Activated CD4-positive, alpha-beta T cell treated with anti-CD3 and anti-CD28 coated beads for 1 hour (primary cell): ENCODE results near the gene GTPBP8.
"Not testable (repeated sequence)": the region's sequence is repeated elsewhere in the genome, so short reads cannot be mapped to it uniquely, and the experiment has no call there.

Experiments
- DNase-seq: peaks from one replicate; pipeline ENCODE4 v3.0.0-alpha.2; 2020

The GTPBP8 gene

DNA sequence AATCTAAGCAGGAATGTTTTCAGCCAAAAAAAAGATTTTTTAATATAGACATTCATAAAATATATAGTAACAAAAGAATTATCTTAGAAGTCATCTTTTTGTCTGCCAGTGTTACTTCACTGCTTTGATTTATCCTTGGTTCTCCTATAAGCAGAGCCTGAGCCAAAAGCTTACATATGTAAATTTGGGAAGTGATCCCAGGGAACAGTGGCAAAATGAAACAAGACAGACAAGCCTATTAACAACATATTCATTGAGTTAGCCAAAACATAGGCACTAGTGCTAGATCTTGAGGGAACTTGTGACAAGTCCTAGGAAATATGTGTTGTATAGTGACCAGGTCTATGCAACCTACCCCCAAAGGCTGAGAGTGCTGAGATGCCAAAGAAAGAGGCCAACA, 11.3 kb downstream of the GTPBP8 start:
- DNase-seq: no peak

DNA sequence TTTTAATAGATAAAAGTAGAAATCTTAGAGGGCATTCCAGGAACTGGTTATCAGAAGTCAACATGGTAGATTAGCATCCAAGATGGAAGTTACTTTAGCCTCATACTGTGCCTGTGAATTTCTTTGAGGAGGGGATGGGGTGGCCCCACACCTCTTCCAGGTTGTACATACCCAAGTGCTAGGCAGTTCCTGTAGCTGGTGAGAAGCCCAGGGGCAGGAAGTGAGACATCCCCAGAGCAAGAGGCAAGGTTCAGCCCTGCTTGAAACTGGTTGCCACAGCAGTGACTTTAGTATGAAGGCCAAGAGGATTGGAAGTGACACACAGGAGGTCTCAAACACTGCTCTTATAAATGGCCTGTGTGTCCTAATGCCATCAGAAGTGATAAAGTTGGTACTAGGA, 11.9 kb downstream of the GTPBP8 start:
- peak; percentile 32 for DNase-seq

DNA sequence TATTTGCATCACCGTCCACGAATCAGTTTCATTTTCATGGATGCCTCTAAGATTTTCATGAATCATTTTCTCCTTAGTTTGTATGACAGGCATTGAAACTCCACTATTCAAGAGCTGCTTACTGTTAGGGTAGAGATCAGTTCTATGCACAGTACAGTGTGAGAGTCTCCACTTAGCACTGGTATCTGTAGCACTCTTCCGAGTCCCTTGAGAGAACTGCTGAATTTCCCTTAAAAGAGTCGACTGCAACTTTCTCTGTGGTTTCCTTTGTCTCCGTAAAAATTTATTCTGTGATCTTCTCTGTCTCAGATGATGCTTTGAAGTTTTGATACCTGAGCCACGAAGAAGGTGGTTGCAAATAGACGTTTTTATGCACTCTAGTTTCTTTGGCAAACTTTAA, 14.8 kb downstream of the GTPBP8 start:
- no peak for DNase-seq

DNA sequence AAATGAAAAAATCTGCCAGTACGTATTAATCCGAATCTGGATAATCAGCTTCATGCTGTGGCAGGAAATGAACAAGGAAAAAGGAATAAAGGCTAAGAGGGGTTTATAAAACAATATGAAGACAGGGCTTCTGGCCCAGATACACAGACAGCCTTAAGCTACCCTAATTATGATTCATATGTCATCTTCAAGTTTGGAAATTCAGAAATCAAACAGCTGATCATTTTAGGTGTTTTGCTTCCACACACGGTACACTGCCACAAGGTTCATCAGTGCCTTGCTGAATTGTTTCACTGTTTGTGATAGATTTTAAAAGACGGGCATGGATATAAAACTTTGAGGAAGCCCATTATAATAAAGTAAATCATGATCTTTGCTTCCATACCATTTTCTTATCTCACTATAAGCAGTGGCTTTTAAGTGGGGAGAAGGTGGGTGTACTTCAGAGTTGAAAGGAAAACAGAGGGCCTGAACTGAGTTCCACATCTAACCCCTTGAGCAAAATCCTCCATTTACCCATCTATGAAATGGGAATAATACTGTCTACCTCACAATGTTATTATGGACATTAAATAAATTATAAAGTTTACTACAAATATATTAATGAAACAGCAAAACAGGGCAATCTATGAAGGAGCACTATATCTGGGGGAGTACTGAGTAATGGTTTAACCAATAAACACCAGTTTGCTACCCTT, 15.7 kb downstream of the GTPBP8 start:
- DNase-seq: no peak

DNA sequence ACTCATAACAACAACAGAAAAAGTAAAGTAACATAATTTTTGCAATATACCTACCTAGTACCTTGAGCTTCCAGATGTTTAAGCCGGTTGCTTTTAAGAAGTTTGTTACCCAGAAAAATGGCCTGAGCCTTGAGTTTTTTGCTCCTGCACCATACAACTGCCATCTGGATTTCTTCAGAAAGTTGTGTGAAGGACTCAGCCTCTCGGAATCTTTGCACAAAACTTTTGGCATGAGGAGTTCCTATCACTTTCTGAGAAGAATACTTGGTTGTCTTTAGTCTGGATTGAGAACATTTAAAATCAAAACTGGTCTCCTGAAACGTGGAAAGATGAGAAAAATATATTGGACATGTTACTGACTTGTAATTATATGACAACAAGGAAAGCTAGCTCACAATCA, 17.3 kb downstream of the GTPBP8 start:
- DNase-seq: no peak

DNA sequence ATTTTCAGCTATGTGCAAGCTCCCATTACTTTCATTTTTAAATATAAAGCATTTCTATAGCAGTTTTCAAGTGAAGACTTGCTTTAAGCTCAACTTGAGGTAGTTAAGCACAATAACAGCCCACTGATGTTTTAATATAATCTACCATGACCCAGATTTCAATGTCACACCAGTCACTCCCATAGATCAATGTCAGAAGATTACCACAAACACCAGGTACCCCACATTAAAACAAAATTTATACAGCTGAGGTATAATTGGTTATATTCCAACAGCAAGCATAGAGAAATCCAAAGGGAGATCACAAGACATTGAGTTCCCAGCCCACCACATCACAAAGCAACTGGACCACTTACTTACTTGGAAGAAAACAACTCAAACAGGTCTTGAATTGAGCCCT, 22.8 kb downstream of the GTPBP8 start:
- no peak for DNase-seq

DNA sequence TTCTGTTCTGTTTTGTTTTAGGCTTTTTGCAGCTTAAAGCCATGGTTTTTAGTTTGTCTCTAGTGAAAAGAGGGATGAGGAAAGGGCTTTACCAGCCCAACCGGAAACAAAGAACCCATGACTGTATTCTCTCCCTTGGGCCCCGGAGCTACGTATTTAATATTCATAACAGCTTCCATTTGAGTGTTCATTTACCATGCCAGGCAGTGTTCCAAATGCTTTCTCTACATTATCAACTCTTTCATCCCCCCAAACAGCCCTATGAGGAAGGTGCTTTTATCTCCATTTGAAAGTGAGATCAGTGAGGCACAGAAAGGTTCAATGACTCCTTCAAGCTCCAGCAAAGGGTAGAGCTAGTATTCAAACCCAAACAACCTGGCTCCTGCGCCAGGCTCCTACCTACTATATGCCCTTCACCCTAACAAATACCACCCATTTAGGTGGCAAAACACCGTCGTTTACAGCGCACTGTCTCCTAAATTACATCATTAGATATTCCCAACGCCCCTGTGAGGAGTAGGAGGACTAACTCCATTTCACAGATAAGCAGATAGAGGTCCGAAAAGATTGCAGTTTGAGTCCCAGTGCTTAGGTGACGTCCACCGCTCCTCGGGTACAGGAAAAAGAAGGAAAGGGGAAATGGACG, 27.9 kb downstream of the GTPBP8 start:
- DNase-seq: no peak

DNA sequence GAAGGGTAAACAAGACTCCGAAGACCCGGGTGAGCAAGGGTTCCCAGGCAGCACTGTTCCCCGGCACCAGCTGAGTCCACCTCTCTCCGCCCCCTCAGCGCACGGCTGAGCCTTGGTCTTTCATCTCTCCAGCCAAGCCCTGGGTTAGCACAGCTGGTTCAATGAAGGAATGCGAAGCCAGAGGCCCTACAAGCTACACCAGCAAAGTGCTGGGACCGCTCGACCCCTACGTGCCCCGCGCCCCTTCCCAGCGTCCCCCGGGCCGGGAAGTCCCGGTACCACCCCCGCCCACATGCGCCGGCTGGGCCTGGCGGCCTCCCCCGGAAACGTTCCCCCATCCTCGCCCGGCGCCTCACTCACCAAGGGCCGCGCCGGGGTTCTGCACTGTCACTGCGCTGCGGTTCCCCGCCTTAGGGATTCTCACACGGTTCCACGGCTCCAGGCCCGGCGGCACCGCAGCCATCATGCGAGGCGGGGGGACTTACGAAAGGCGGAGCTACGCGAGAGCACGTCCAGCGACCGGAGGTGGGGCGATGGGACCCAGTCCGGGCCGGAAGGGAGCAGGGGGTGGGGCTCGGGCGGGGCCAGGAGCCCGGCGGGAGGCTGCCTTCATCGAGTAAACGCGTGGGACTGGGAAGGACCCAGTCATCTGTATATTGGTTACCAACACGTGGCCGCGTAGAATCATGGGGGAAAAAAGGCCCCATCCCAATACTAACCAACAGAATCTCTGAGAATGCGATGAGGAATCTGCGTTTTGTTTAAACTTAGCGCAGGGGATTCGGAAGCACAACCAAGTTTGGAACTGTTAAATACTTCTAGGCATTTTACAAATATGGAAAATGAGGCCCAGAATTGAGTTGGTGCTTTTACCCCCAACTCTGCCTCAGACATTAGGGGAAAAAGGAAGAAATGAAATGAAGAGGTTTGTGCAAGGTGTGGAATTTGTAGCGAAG, 28.7 kb downstream of the GTPBP8 start:
- DNase-seq: peak; percentile 71

DNA sequence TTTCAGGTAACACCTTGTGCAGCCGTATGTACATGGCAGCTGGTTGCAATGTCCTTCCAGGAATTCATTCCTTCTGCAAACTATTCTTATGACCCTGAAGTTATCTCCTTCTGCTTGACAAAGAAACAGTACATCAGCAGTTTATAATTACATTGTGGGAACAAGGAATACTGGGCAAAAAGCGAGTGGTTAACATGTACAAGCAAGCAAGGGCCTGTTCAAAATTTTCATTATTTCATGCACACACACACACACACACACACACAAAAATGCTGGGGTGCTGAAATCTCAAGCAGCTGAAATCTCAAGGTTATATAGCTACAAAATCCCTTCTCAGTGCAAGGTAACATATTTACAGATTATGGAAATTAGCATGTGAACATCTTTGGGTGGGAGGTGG, 30.7 kb downstream of the GTPBP8 start:
- no peak for DNase-seq

DNA sequence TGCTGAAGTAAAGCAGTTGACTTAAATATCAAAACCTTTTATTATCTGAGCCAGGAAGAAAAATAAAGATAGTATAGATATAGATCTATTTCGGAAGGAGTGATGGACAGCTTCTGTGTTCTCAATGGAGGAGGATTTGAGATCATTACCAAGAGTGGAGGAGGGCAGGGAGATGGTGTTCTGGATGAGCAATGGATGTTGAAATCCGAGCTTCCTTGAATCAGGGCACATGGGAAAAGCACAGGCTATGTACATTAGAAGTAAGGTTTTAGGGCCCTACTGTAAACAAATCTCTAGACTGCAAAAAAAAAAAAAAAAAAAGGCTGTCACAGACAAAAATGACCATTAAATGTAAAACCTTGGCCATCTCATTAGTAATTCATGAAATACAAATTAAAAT, 43.2 kb downstream of the GTPBP8 start:
- no peak for DNase-seq

DNA sequence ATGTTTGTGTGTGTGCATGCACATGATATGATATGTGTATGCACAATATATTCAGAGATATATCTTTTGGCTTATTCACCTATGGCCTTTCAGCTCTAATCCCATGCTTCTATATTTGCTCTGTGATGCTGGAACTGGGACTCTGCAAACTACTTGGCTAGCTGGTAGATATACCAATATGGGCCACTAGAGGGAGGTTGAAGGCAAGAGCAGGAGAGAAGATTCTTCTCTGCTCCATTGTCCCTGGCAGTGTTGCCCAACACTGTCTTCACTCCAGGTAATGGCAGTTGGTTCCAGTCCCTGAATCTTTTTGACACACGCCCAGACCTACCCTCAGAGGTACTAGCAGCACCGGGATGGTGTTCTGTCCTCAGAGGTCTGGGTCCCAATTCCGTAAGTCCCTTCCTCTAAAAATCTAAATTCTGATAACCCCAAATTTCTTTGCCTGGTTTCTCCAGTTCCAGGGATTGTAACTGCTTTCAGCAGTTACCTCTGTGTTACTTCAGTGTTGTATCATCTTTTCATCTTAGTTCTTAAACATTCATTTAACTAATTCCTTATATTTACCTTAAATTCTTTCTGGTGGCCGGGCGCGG, 44.7 kb downstream of the GTPBP8 start:
- no peak for DNase-seq

DNA sequence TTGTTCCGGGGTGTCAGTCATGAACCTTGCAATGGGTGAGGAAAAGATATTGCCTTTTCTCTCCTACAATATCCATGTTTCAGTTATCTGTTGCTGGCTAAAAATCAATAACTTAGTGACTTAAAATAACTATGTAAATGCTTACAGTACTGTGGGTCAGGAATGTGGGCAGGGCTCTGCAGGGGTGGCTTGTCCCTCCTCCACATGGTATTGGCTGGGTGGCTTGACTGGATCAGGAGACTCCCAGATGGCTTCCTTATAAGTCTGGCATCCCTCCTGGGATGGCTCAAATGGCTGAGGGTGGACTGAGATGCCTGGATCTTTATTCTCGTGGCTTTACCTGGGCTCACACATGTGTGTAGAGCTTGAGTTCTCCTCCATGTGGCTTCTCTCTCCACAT, 47.5 kb downstream of the GTPBP8 start:
- no peak for DNase-seq

DNA sequence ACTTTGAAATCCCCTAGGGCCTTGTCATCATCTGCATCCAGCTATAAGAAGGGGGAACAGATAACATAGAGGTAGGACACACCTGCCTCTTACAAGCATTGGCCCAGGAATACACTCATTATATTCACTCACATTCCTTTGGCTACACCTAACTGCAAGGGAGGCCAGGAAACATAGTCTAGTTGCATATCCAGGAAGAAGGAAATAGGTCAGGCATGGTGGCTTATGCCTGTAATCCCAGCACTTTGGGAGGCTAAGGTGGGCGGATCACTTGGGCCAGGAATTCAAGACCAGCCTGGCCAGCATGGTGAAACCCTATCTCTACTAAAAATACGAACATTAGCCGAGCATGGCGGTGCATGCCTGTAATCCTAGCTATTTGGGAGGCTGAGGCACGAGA, 48.8 kb downstream of the GTPBP8 start:
- no peak for DNase-seq

DNA sequence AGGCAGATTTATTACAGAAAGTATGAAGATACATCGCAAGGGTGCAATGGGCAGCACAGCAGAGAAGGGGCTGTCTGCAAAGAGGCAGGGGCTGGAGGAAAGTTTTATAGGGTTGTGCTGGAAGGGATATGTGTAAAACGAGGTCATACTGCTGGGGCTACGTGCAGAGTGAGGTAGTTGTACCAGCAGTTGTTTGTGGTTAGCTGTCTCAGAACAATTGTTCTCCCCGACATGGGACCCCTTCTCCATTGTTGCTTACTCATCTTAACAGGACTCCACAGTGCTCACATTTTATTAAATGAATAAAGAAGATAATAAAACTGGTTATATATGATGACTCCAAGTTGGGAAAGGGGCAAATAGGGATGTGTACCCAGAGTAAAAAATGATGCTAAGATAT, 49.4 kb downstream of the GTPBP8 start:
- no peak for DNase-seq

DNA sequence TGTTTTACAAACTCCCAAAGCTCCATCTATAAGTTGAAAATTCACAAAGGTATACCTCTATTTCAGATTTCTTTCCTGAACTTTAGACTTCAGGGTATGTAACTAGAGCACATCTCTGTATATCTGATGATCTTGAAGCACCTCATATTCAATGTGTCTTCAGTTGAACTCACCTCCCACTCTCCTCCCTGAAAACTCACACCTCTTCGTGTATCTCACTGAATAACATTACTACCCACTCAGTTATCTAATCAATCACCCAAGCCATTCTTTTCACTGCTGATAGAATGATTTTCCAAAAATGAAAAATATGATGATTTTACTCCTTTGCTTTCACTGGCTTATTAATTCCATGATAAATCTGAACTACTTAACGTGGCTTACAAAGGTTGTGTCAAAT, 52.9 kb downstream of the GTPBP8 start:
- DNase-seq: no peak

DNA sequence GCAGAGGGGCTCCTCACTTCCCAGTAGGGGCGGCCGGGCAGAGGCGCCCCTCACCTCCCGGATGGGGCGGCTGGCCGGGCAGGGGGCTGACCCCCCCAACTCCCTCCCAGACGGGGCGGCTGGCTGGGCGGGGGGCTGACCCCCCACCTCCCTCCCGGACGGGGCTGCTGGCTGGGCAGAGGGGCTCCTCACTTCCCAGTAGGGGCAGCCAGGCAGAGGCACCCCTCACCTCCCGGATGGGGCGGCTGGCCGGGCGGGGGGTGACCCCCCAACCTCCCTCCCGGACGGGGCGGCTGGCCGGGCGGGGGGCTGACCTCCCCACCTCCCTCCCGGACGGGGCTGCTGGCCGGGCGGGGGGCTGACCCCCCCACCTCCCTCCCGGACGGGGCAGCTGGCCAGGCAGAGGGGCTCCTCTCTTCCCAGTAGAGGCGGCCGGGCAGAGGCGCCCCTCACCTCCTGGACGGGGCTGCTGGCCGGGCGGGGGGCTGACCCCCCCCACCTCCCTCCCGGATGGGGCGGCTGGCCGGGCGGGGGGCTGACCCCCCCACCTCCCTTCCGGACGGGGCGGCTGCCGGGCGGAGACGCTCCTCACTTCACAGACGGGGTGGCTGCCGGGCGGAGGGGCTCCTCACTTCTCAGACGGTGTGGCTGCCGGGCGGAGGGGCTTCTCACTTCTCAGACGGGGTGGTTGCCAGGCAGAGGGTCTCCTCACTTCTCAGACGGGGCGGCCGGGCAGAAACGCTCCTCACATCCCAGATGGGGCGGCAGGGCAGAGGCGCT, 55.6 kb downstream of the GTPBP8 start:
- DNase-seq: not testable (repeated sequence)

DNA sequence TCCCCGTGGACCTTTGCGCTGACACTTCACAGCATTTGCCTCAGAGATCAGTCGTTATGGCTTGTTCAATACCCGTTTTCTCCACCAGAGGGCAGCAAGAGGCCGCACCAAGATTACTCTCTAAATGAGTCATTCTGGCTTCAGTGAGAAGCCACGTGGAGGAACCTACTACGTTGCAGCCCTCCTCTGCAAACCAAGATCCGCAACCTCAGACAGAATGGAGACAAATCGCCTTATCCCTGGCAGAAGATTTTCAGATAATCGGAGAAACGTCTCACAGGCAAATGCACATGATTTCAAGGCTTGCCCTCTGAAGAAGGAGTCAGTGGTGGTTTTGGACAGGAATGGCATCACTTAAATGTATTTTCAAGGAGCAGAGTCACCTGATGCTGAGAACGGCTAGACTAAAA, 60.5 kb downstream of the GTPBP8 start:
- DNase-seq: peak; percentile 78
